Measurements from ENCODE around the gene SUGP1. TPM values are rescaled to one million over a fixed set of nuclear protein-coding genes. Genes with fewer than 3 reads are reported as not detected.

Gene SUGP1
- total RNA-seq, 6 experiments from 2014 or later: 37.7 to 47.0 (median 44.4) TPM

- no peak for DNase-seq
- TF ChIP-seq CTCF (IDR thresholded peaks at IDR 0.05): no peak
- H3K4me1 Mint-ChIP-seq (ENCODE audit: low read depth): peaks cover 6% of the 10 kb centered on the region
- H3K9me3 Mint-ChIP-seq: no peaks in the 10 kb centered on the region
- no peak overlapping the region for H3K4me3 Mint-ChIP-seq
- H3K36me3 Mint-ChIP-seq (ENCODE audit: low read depth): no peaks in the 10 kb centered on the region; the same call in 1 of the 2 replicates
- H3K27ac Mint-ChIP-seq: no peak overlapping the region; the same call in 1 of the 2 replicates
- peaks cover 1% of the 10 kb centered on the region; the same call in 1 of the 2 replicates for H3K27me3 Mint-ChIP-seq (ENCODE audit: insufficient read depth)
Observed at GRCh38 chr19:19356901-19357566, 36.7 kb upstream of the SUGP1 start.

GRCh38 chr19:19356500-19356899 is 36.2 kb upstream of the SUGP1 start:
- DNase-seq: no peak
- TF ChIP-seq CTCF (IDR thresholded peaks at IDR 0.05): no peak
- H3K27ac Mint-ChIP-seq: no peak overlapping the region
- peaks cover 6% of the 10 kb centered on the region for H3K4me1 Mint-ChIP-seq (ENCODE audit: low read depth)
- no peaks in the 10 kb centered on the region; the same call in 1 of the 2 replicates for H3K36me3 Mint-ChIP-seq (ENCODE audit: low read depth)
- H3K27me3 Mint-ChIP-seq (ENCODE audit: insufficient read depth): peaks cover 1% of the 10 kb centered on the region; the same call in 1 of the 2 replicates
- no peak overlapping the region for H3K4me3 Mint-ChIP-seq
- H3K9me3 Mint-ChIP-seq: no peaks in the 10 kb centered on the region

GRCh38 chr19:19355606-19356139 is 35.4 kb upstream of the SUGP1 start:
- Mint-ChIP-seq H3K27me3 (ENCODE audit: insufficient read depth) (peaks cover 1% of the 10 kb centered on the region; the same call in 1 of the 2 replicates), H3K9me3 (no peaks in the 10 kb centered on the region), H3K27ac (no peak overlapping the region), H3K4me3 (no peak overlapping the region), H3K36me3 (ENCODE audit: low read depth) (no peaks in the 10 kb centered on the region; the same call in 1 of the 2 replicates), H3K4me1 (ENCODE audit: low read depth) (no peaks in the 10 kb centered on the region; the same call in 1 of the 2 replicates)
- no peak for TF ChIP-seq CTCF (IDR thresholded peaks at IDR 0.05)
- no peak for DNase-seq

- DNase-seq: no peak
- H3K27ac Mint-ChIP-seq: no peak overlapping the region
- H3K9me3 Mint-ChIP-seq: no peaks in the 10 kb centered on the region
- H3K27me3 Mint-ChIP-seq (ENCODE audit: insufficient read depth): peaks cover 1% of the 10 kb centered on the region; the same call in 1 of the 2 replicates
- H3K36me3 Mint-ChIP-seq (ENCODE audit: low read depth): no peaks in the 10 kb centered on the region; the same call in 1 of the 2 replicates
- TF ChIP-seq CTCF (IDR thresholded peaks at IDR 0.05): no peak
- H3K4me1 Mint-ChIP-seq (ENCODE audit: low read depth): no peaks in the 10 kb centered on the region
- H3K4me3 Mint-ChIP-seq: no peak overlapping the region
Observed at GRCh38 chr19:19354932-19355331, 34.6 kb upstream of the SUGP1 start.

- TF ChIP-seq CTCF (IDR thresholded peaks at IDR 0.05): no peak
- Mint-ChIP-seq H3K27me3 (ENCODE audit: insufficient read depth) (peaks cover 1% of the 10 kb centered on the region; the same call in 1 of the 2 replicates), H3K27ac (no peak overlapping the region), H3K9me3 (no peaks in the 10 kb centered on the region), H3K4me1 (ENCODE audit: low read depth) (no peaks in the 10 kb centered on the region), H3K4me3 (no peak overlapping the region), H3K36me3 (ENCODE audit: low read depth) (peaks cover 3% of the 10 kb centered on the region)
- no peak for DNase-seq
Observed at GRCh38 chr19:19354007-19354406, 33.7 kb upstream of the SUGP1 start.
